LNCaP clone FGC (cell line): ENCODE data around the gene CREG2.

Experiments used
- DNase-seq: peaks from one replicate; pipeline ENCODE4 v3.0.0-alpha.2; 2011; ENCODE audit warnings: low read depth
- H3K4me3 ChIP-seq: 2 replicates; pipeline ENCODE4 v1.5.1; 2011; ENCODE audit warnings: mild to moderate bottlenecking, low read depth, low read length, control low read depth
- CTCF ChIP-seq: IDR thresholded peaks from 2 replicates; pipeline ENCODE4 v1.5.1; 2012; ENCODE audit warnings: mild to moderate bottlenecking; ENCODE audit not compliant: control insufficient read depth, insufficient read depth; ENCODE audit errors: extremely low read depth

CREG2 gene

GRCh38 chr2:101380376-101380775, 6.9 kb downstream of the CREG2 start:
- no peak overlapping the region for H3K4me3 ChIP-seq
- DNase-seq = no peak
- no peak for TF ChIP-seq CTCF

- no peak for TF ChIP-seq CTCF
- no peak for DNase-seq
- H3K4me3 ChIP-seq = no peak overlapping the region
These were observed 8.2 kb downstream of the CREG2 start for GRCh38 chr2:101379091-101379490.

- TF ChIP-seq CTCF = no peak
- H3K4me3 ChIP-seq = no peak overlapping the region
- DNase-seq = no peak
These were observed 11.7 kb downstream of the CREG2 start for GRCh38 chr2:101375653-101376052.

GRCh38 chr2:101374821-101375561, 12.3 kb downstream of the CREG2 start:
- H3K4me3 ChIP-seq = no peak overlapping the region
- no peak for TF ChIP-seq CTCF
- DNase-seq = no peak

GRCh38 chr2:101372792-101373191, 14.5 kb downstream of the CREG2 start:
- DNase-seq = no peak
- no peak overlapping the region for H3K4me3 ChIP-seq
- TF ChIP-seq CTCF = no peak

- no peak overlapping the region for H3K4me3 ChIP-seq
- DNase-seq = no peak
- TF ChIP-seq CTCF = no peak
These were observed 15.7 kb downstream of the CREG2 start for GRCh38 chr2:101371636-101372035.

GRCh38 chr2:101369100-101369499, 18.2 kb downstream of the CREG2 start:
- no peak for TF ChIP-seq CTCF
- no peak overlapping the region for H3K4me3 ChIP-seq
- DNase-seq = no peak
